Breast epithelium (tissue), 3 donors: ENCODE measurements around the gene PIK3R1.

Experiments
- CTCF ChIP-seq, 3 donors: fragments of 450-650 bp; IDR thresholded peaks; one replicate each; pipeline ENCODE4 v1.5.1; 2016 to 2017; ENCODE audit warnings: antibody characterized with exemption in 3 of 3, mild to moderate bottlenecking in 3 of 3, moderate library complexity in 3 of 3
- POLR2AphosphoS5 ChIP-seq, 3 donors: sonication (generic); formaldehyde crosslinking; IDR thresholded peaks; one replicate each; pipeline ENCODE4 v1.6.1; 2017; ENCODE audit warnings: antibody characterized with exemption in 3 of 3

- no peak for TF ChIP-seq CTCF (IDR thresholded peaks at IDR 0.05)
- TF ChIP-seq POLR2AphosphoS5 (IDR thresholded peaks at IDR 0.05): peak in 2 of 3 donors; percentile 11 to 62
These were observed 9.8 kb downstream of the PIK3R1 start for GRCh38 chr5:68225188-68225910.
